GM18907 (cell line): ENCODE results near the gene STARD3.

Source experiments
- ATAC-seq: cut with Tn5 transposase; IDR thresholded peaks from one replicate; pipeline ENCODE4 v1.9.1; 2021; ENCODE audit warnings: mild to moderate bottlenecking, moderate library complexity; ENCODE audit not compliant: unreplicated experiment

The STARD3 gene

DNA sequence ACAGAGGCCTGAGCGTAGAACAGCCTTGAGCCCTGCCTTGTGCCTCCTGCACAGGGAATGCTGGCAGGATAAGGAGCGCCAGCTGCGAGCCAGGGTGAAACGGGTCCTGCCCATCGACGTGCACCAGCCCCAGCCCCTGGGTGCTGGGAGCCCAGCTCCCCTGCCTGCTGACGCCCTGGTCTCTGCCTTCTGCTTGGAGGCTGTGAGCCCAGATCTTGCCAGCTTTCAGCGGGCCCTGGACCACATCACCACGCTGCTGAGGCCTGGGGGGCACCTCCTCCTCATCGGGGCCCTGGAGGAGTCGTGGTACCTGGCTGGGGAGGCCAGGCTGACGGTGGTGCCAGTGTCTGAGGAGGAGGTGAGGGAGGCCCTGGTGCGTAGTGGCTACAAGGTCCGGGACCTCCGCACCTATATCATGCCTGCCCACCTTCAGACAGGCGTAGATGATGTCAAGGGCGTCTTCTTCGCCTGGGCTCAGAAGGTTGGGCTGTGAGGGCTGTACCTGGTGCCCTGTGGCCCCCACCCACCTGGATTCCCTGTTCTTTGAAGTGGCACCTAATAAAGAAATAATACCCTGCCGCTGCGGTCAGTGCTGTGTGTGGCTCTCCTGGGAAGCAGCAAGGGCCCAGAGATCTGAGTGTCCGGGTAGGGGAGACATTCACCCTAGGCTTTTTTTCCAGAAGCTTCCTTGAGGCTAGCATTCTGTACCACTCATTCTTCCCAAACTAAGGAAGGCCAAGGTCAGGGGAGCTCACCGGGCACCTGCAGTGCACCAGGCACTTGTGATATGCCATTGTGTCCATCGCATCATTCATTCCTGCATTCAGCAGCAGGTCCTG is 33.2 kb downstream of the STARD3 start:
- no peak for ATAC-seq

DNA sequence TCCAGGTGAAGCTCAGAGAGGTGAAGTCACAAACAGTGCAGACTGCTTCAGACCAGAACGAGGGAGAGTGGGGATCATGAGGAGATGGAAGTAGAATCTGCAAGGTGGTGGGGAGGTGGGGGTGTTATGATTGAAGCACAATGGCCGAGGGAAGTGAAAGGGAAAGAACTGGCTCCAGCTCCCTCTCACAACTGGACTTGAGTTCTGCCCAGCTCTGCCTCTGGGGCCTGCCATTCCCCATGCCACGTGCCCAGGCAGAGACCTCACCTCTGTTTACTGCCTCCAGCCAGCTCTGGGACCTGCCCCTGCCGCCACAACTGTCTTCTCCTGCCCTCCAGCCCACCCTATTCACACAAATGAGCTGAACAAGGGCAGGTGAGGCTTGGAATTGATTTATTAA is 33.8 kb downstream of the STARD3 start:
- ATAC-seq: no peak

DNA sequence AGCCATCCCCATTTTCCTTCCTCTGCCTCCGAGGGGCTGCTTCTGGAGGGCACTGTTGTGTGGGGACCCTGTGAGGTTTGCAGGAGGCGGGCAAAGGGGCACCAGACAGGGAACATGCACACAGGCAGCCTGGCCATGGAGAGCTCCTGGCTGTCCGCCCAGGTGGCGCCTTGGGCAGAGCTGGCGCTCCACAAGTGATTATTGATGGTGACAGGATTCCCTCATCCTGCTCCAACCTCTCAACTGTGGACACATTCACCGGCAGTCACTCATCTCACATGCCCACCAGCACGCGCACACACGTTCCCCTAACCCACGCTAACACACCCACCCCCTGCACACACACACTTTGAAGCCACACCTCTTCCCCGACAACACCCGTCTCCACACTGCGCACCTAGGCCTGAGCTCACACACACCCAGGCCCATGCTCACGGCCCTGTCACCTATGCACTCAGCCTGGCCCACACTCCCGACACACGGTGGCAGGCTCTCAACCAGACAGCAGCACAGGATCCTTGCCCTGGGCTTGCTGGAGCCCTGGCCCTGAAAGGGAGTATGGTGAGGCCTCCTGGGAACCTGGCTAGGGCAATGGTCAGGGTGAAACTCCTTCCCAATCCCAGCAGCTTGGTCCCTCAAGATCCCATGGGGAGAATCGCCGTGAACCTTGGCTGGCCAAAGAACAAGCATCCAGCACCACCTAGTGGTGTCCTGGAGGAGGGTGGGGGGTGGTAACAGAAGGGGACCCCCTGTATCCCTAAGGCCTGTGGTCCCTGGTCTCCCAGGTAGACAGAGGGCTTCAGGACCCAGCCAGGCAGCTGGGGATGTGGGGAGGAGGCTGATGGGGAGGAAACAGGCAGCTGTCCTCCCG is 34.9 kb downstream of the STARD3 start:
- no peak for ATAC-seq

DNA sequence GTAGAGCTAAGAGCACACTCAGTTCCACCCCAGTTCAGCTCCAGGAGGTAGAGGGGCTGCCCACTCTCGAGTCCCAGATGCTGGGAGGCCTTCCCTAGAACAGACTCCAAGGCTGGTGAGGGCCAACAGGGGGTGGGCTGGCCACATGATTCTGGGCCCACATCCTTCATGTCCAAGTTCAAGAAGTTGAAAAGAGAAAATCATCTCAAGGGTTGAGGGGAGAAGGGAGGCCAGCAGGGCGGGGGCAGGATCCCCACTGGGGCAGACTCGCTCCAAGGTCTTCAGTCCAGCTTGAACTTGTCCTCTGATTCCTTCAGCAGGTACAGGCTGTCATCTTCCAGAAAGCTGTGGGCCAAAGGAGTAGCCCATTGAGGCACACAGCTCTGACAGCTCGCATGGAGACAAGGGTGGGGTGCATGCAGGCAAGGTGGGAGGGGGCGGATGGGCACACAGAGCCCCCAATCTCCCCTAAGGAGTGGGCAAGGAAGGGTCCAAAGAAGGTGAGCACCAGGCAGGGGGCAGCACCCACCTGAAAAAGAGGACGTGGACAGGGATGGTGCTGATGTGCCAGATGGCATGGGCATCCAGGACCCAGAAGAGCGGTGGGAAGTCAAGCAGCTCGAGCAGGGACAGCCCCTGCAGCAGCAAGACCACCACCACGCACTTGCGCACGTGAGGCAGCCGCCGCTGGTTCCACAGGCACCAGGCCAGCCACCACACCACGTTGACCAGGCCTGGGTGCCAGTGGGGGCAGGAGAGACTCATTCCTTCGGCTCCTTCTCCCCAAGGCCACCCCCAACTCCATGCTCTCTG is 35.8 kb downstream of the STARD3 start:
- ATAC-seq: no peak

DNA sequence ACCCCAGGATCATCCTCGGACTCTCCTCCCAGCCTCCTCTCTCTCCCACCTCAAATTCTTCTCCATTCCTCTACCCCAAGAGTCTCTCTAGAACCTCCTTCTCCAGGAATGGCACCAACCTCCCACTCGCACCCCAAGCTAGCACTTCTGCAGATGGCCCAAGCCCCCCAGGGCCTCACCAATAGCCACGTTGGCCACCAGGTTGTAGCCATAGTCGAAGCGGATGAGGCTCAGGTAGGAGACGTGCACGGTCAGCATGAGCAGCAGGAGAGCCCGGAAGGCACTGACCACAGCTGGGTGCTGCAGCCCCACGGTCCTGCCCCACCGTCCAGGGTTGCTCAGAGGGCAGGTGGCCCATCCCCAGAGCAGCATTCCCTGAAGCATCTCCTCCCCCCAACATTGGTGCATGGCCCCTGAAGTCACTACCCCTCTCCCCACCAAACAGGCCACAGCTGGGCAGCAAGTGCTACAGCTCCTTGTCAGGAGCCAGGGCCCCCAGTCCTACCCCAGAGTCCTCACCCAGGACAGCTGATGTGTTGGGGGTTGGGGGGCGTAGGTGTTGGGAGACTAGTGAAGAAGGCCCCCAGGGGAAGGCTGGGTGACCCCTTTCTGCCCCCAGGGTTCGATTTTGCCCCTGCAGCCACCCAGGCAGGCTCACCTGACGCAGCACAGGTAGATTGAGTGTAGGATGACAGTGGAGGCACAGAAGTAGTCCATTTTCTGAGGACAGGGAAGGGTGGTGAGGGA is 36.6 kb downstream of the STARD3 start:
- no peak for ATAC-seq

DNA sequence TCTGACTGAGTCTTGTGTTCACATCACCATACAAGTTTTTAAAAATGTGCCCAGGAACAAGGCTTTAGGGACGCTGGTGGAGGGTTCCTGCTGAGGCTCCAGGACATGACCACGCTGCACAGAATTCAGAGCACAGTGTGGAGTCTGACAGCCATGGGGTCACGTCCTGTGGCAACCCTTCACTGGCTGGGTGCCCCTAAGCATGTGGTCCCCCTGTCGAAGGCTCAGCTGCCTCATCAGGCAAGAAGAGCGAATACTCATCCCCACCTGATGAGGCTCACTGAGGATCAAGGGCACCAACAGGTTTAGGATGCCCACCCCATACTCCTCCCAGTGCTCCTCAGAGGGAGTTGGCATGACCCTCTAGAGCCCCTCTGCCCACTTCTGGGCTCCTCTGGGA is 37.2 kb downstream of the STARD3 start:
- ATAC-seq: no peak

DNA sequence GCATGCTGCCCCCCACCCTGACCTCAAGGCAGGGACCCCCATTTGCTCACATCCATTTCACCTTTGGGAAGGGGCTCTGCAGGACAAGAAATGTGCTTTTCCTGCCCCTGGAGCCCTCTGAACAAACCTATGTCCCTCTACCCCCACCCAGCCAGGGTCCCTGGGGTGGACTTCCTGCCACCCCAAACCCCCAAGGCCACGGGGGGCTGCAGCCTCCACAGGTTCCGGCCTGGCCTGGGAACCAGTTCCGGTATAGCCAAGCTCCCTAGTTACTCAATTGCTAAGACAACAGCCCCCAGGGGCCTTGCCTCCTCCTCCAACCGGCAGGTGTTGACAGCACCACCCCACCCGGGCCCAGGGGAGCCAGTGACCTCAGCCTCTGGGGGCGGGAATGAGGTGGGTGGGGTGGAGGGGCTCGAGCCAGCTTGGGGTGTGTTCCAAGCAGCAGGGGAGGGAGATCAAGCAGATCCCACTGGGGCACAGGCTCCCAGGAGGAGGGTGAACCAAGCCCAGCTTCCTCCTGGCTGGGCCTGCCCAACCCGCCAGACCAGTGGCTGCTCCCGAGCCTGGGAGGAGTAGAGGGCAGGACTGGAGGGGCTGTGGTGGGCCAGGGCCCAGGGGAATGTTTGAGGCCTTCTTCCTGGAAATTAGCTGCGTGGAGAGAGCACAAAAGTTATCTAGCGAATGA is 37.9 kb downstream of the STARD3 start:
- peak; percentile 44 for ATAC-seq

DNA sequence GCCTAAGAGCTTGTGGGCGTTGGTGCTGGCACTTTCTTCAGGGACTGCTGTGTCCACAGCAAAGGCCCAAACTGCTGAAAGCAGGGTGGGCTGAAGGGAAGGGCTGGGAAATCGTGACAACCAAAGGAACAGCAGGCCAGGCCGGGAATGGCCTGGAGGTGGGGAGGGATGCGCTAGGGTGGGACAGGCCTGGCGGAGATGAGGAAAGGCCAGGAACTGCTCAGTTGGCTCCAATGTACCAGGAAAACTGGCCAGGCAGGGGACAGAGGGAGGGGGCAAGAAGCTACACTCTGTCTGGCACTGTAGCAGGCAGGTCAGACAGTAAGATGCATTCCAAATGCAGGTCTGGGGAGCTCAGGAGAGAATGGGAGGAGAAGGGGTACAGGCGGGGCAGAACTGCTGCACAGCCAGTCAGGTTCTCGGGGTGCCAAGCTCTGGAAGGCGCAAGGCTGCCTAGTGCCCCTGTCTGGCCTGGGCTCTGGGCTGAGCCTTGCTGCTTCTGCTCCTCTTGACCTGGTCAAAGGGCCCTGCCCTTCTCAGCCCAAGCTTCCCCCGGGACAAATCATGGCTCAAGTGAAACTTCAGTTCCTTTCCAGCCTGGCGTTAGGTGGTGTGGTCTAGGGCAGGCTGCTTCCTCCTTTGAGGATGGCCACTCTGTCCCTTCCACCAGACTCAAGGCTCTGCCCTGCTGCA is 38.6 kb downstream of the STARD3 start:
- ATAC-seq: no peak

DNA sequence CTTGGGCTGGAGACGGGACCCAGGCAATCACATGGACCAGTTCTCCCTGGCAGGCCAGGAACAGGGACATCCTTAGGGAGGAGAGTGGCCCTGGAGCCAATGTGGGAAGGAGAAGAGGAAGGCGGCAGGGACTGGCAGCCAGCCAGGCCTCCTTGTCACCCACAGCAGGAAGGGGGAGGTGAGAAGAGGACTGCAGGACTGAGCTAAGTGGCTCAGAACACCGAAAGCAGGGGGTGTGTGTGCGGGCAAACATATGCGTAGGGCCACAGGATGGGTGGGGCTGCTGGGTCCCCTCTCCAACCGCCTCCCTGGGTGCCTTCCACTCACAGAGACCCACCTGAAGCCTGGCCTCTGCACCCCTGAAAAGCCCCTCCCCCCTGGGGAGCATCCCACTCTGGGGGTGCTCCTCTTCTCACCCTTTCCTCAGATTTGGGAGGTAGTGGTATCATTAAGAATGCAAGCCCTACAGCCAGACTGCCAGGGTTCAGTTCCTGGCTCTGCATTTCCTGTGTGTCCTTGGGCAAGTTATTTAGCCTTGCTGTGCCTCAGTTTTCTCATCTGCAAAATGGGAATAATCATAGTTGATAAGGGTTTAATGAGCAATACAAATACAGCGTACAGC is 39.4 kb downstream of the STARD3 start:
- peak; percentile 41 for ATAC-seq

DNA sequence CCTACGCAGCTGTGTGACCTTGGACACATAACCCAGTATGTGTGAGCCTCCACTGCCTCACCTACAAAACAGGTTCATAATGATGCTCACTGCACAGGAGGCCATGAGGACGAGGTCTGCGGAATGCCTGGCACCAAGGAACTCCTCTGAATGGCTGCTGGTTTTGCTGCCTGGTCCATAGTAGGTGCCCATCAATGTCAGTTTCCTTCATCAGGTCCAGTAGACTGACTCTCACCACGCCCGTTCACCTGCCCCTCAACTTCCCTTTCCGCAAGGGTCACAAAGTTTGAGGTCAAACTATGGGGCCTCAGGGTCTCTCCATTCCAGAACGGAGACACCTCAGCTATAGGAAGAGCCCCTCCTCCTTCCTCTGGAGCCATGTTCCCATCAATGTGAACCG is 40.1 kb downstream of the STARD3 start:
- ATAC-seq: no peak

DNA sequence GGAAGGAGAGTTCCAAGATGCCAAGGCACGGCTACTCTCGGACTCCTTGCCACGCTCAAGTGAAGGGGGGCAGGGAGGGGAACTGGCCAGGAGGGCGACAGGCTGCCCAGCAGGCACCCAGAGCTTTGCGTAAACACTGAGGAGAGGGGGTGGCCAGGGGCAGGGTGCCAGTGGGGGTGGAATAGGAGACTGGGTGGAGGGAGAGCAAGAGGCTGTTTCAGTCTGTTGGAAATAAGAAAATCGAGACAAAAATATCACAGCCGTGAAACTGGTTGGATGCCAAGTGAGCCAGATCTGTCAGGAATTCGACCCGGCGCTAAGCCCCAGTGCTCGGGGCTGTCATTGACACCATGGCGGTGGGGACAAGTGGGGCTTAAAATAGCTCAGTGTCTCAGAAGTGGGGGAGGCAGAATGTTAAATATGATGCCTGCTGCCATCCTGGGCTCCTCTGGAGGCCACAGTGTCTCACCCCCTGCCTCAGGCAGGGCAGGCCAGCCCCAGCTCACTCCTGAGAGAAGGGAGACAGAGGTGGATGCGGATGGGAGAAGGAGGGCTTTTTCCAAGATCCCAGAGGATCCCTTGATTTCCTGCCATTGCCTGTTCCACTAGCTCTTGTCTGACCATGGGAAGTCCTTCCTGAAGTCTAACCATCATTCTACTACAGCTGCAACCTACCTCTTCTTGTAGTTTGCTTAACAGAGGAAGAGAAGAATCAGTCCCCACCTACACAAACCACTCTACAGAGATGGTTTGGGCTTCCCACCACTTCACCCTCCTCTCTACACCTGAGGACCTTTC is 40.8 kb downstream of the STARD3 start:
- ATAC-seq: no peak

DNA sequence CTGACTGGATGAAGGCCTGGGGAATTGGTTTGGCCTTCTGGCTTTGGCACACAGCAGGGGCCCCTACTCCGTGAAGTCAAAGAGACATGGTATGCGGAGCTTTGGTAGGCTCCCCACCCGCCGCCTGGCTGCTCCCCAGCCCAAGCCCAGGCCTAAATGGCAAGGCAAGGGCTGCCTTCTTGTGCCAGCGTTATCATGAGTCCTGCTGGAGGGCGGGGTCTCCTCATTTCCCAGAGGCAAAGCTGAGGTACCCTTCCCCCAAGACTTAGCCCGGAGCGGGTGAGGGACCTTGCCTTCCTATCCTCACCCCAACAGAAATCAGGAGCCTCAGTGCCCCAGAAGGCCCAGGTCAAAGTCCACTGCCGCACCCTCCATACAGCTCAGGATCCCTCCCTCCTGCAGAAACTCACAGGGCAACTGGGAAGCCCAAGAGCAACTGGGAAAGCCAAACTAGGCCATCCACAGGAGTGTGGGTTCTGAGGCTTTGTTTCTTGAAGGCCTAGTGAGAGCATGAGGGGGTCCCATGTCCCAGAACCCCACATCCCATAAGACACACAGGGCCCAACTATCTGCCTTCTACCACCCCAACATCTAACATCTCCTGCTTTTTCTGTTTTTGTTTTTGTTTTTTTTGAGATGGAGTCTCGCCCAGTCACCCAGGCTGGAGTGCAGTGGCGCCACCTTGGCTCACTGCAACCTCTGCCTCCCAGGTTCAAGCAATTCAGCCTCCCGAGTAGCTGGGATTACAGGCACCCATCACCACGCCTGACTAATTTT is 41.6 kb downstream of the STARD3 start:
- no peak for ATAC-seq

DNA sequence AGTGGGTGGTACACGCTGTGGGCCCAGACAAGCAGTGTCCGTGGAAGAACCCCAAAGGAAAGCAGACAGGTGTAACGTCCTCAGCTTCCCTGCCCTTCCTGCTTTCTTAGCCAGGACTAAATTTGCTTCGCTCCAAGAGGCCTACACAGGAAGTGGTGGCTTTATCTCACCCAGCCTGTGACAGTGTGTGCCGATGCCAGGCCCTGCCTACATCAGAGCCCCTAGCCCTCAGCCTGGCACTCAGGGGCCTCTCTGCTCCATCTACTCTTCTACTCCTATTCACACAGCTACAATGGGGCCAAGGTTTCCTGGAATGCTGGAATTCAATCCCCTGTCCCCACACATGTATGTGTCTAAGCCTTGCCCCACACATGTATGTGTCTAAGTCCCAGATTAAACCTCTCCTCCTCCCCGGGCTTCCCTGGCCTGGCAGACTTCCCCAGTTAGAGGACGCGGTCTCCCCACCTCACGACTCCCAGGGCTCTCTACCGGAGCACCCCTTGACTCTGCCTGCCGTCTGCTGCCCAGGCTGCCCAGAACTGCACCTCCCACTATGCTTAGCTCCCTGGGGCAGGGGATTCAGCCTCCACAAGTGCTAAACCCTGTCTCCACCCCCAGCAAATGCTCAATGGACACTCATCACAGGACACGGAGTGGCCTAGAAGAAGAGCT is 42.7 kb downstream of the STARD3 start:
- no peak for ATAC-seq

DNA sequence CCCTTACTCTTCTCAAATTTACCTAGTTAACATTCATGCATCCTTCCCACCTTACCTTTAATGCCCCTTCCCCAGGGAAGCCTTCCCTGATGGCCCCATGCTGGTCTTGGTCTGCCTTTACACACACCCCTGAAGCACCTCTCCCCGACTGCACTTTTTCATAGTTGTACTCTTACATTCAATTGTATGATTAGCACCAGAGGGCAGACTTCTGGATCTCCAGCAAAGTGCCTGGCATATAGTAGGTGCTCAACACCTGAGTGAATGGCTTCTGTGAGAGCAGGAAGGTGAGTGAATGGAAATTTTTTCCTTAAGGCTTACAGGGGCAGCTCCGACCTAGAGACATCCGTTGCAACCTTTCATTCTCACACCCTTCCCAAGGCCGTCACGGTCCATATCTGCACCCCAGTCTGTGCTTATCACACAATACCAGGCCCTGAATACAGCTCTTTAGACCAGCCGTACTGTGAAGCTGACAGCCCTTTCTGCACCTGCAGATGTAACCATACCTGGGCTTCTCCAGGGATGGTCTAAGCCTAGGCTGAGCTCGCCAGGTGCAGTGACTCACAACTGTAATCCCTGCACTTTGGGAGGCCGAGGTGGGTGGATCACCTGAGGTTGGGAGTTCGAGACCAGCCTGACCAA is 46.5 kb downstream of the STARD3 start:
- ATAC-seq: no peak

DNA sequence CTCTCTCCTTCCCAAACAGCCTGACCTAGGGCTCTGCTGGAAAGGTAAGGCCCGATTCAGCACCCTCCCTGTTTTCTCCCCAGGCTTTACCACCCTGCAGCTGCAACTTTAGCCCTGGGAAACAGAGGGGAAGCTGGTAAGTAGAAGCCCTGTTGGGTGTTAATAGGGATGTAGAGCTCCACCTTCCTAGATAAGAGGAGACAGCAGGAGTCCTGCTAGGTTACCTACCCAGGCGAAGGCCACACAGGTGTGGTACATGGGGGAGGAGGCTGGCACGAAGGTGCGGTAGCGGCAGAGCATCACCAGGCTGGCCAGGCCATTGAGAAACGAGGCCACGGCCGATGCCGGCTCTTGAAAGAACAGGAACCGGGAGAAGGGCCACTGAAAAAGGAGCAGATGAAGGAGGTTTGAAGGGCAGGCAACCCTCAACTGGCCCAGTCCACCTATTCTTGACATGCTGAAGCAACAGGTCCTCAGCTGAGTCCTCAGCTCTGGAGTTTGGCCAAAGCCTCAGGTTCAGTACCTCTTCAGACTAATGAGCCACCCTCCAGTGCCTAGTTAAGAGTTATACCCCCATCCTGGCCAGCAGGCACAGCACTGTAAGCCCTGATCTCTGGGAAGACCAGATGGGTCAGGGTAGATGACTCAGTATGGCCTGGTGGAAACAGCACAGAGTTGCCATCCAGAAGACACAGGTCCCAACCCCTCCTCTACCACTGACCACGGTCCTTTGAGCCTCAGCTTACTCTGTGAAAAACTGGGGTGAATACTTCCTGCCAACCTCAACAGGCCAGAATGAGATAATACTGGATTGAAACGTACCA is 47.6 kb downstream of the STARD3 start:
- no peak for ATAC-seq
